Right atrium auricular region (tissue), 2 donors: Measurements from ENCODE around the gene AP3D1. TPM values are rescaled to one million over a fixed set of nuclear protein-coding genes. Genes with fewer than 3 reads are reported as not detected.

Source experiments
- DNase-seq: peaks from one replicate; pipeline ENCODE4 v3.0.0-alpha.2; 2019; ENCODE audit warnings: low spot score
- H3K27ac ChIP-seq, 2 donors: fragments of 200-600 bp; sonication (generic); 1 replicate in 1 of 2; 2 replicates in 1 of 2; pipeline ENCODE4 v1.5.1; 2016 to 2019
- H3K27me3 ChIP-seq, 2 donors: fragments of 200-600 bp; sonication (generic); one replicate each; pipeline versions ENCODE4 v1.5.1 to v1.6.0; 2017 to 2019
- H3K36me3 ChIP-seq: fragments of 200-600 bp; sonication (generic); one replicate; pipeline ENCODE4 v1.5.1; 2016
- H3K4me1 ChIP-seq, 2 donors: fragments of 200-600 bp; sonication (generic); one replicate each; pipeline versions ENCODE4 v1.5.1 to v1.6.0; 2017 to 2019
- H3K4me3 ChIP-seq, 2 donors: fragments of 200-600 bp; sonication (generic); 1 replicate in 1 of 2; 2 replicates in 1 of 2; pipeline ENCODE4 v1.5.1; 2017 to 2019; ENCODE audit warnings: mild to moderate bottlenecking in 1 of 2, moderate library complexity in 1 of 2
- H3K9me3 ChIP-seq, 2 donors: fragments of 200-600 bp; sonication (generic); one replicate each; pipeline ENCODE4 v1.5.1; 2019
- CTCF ChIP-seq, 2 donors: fragments of 200-600 bp; sonication (generic); IDR thresholded peaks; one replicate each; pipeline ENCODE4 v1.5.1; 2019; ENCODE audit warnings: antibody characterized with exemption in 2 of 2
- total RNA-seq, 2 donors: library from RNA; depleted of rRNA; stranded (reverse); fragments of >200 nt; gene quantifications; one replicate each; pipeline ENCODE4 v1.1.0, GENCODE V29; 2016

The AP3D1 gene
- total RNA-seq, 2 donors from 2014 or later = 82.7 to 95.8 TPM

GRCh38 chr19:2057484-2058469, 93.6 kb downstream of the AP3D1 start:
- peaks cover 0 to 81% of the 10 kb centered on the region in 2 donors for H3K4me1 ChIP-seq
- peak overlapping the region; percentile 99 for H3K27ac ChIP-seq
- no peaks in the 10 kb centered on the region for H3K9me3 ChIP-seq
- H3K4me3 ChIP-seq = no peak overlapping the region
- no peak for DNase-seq
- no peaks in the 10 kb centered on the region for H3K27me3 ChIP-seq
- TF ChIP-seq CTCF (IDR thresholded peaks at IDR 0.05) = no peak
- no peaks in the 10 kb centered on the region for H3K36me3 ChIP-seq

GRCh38 chr19:2056837-2057192, 94.6 kb downstream of the AP3D1 start:
- TF ChIP-seq CTCF (IDR thresholded peaks at IDR 0.05) = no peak
- H3K4me3 ChIP-seq = no peak overlapping the region
- no peaks in the 10 kb centered on the region for H3K27me3 ChIP-seq
- no peaks in the 10 kb centered on the region for H3K9me3 ChIP-seq
- peak overlapping the region; percentile 94 to 99 for H3K27ac ChIP-seq
- H3K4me1 ChIP-seq = peaks cover 0 to 79% of the 10 kb centered on the region in 2 donors
- H3K36me3 ChIP-seq = no peaks in the 10 kb centered on the region
- DNase-seq = no peak

GRCh38 chr19:2055931-2056836, 95.2 kb downstream of the AP3D1 start:
- Histone ChIP-seq H3K27ac (peak overlapping the region; percentile 94 to 99), H3K4me1 (peaks cover 0 to 83% of the 10 kb centered on the region in 2 donors), H3K36me3 (no peaks in the 10 kb centered on the region), H3K4me3 (peak overlapping the region; percentile 32 to 47), H3K9me3 (no peaks in the 10 kb centered on the region), H3K27me3 (no peaks in the 10 kb centered on the region)
- peak; percentile 77 for DNase-seq
- no peak for TF ChIP-seq CTCF (IDR thresholded peaks at IDR 0.05)

- H3K9me3 ChIP-seq = no peaks in the 10 kb centered on the region
- no peaks in the 10 kb centered on the region for H3K36me3 ChIP-seq
- peaks cover 0 to 72% of the 10 kb centered on the region in 2 donors for H3K4me1 ChIP-seq
- TF ChIP-seq CTCF (IDR thresholded peaks at IDR 0.05) = no peak
- H3K27ac ChIP-seq = peak overlapping the region; percentile 53 to 94
- H3K27me3 ChIP-seq = no peaks in the 10 kb centered on the region
- no peak for DNase-seq
- no peak overlapping the region for H3K4me3 ChIP-seq
Measured at GRCh38 chr19:2054763-2055162, 96.6 kb downstream of the AP3D1 start.

- no peaks in the 10 kb centered on the region for H3K36me3 ChIP-seq
- no peak for TF ChIP-seq CTCF (IDR thresholded peaks at IDR 0.05)
- H3K27me3 ChIP-seq = no peaks in the 10 kb centered on the region
- peak; percentile 82 for DNase-seq
- H3K4me3 ChIP-seq = no peak overlapping the region
- peak overlapping the region; percentile 53 to 94 for H3K27ac ChIP-seq
- H3K9me3 ChIP-seq = no peaks in the 10 kb centered on the region
- peaks cover 0 to 73% of the 10 kb centered on the region in 2 donors for H3K4me1 ChIP-seq
Measured at GRCh38 chr19:2053601-2054389, 97.6 kb downstream of the AP3D1 start.
